ENCODE measurements around the gene MAP2K1. TPM values are rescaled to one million over a fixed set of nuclear protein-coding genes. Genes with fewer than 3 reads are reported as not detected.

Gene MAP2K1
- total RNA-seq, 1 experiment from 2014 or later, result 63.7 TPM

GRCh38 chr15:66412220-66412619 lies 25.5 kb downstream of the MAP2K1 start:
- Histone ChIP-seq H3K36me3 (ENCODE audit: control insufficient read depth, insufficient read depth, low read length) (no peaks in the 10 kb centered on the region), H3K9me3 (peaks cover 8% of the 10 kb centered on the region), H3K4me3 (ENCODE audit: low read depth, low read length) (no peak overlapping the region), H3K4me1 (no peaks in the 10 kb centered on the region), H3K27me3 (replicated peaks; ENCODE audit: control insufficient read depth, insufficient read depth, low read length) (no peaks in the 10 kb centered on the region)
- TF ChIP-seq CTCF (IDR thresholded peaks at IDR 0.05; ENCODE audit: insufficient read depth in 1 of 2, low read depth in 1 of 2, low read length in 1 of 2, severe bottlenecking in 1 of 2, unreplicated experiment in 1 of 2), result no peak
- no peaks in the 10 kb centered on the region for H3K27me3 Mint-ChIP-seq (ENCODE audit: insufficient read depth, unreplicated experiment)
- ChIA-PET CTCF (no interaction called here), POLR2A (interaction anchor here (0.5 kb wide), 1 partner anchor 25 kb away, joined by 4 read pairs; the partner anchor contains the start of gene MAP2K1)
- H3K27ac Mint-ChIP-seq (ENCODE audit: unreplicated experiment), result no peak overlapping the region
- H3K36me3 Mint-ChIP-seq (ENCODE audit: insufficient read depth, unreplicated experiment), result peaks cover 15% of the 10 kb centered on the region
- H3K4me3 Mint-ChIP-seq (ENCODE audit: unreplicated experiment), result no peak overlapping the region
- no TSS peak for BruUV-seq (replicated peaks)
- peaks cover 13% of the 10 kb centered on the region for H3K4me1 Mint-ChIP-seq (ENCODE audit: low read depth, unreplicated experiment)
- peaks cover 22% of the 10 kb centered on the region for H3K9me3 Mint-ChIP-seq (ENCODE audit: unreplicated experiment)
- no peak for DNase-seq
- intact Hi-C loops (cut with micrococcal nuclease; ENCODE audit: unreplicated experiment), result no loop called here

GRCh38 chr15:66413579-66413978 lies 26.9 kb downstream of the MAP2K1 start:
- H3K36me3 Mint-ChIP-seq (ENCODE audit: insufficient read depth, unreplicated experiment), result peaks cover 12% of the 10 kb centered on the region
- Histone ChIP-seq H3K4me3 (ENCODE audit: low read depth, low read length) (no peak overlapping the region), H3K9me3 (peaks cover 8% of the 10 kb centered on the region), H3K27me3 (replicated peaks; ENCODE audit: control insufficient read depth, insufficient read depth, low read length) (no peaks in the 10 kb centered on the region), H3K36me3 (ENCODE audit: control insufficient read depth, insufficient read depth, low read length) (no peaks in the 10 kb centered on the region), H3K4me1 (no peaks in the 10 kb centered on the region)
- intact Hi-C loops (cut with micrococcal nuclease; ENCODE audit: unreplicated experiment), result no loop called here
- no peak overlapping the region for H3K4me3 Mint-ChIP-seq (ENCODE audit: unreplicated experiment)
- H3K27ac Mint-ChIP-seq (ENCODE audit: unreplicated experiment), result no peak overlapping the region
- DNase-seq, result no peak
- H3K27me3 Mint-ChIP-seq (ENCODE audit: insufficient read depth, unreplicated experiment), result no peaks in the 10 kb centered on the region
- TF ChIP-seq CTCF (IDR thresholded peaks at IDR 0.05; ENCODE audit: insufficient read depth in 1 of 2, low read depth in 1 of 2, low read length in 1 of 2, severe bottlenecking in 1 of 2, unreplicated experiment in 1 of 2), result no peak
- no TSS peak for BruUV-seq (replicated peaks)
- peaks cover 7% of the 10 kb centered on the region for H3K4me1 Mint-ChIP-seq (ENCODE audit: low read depth, unreplicated experiment)
- ChIA-PET CTCF (no interaction called here), POLR2A (no interaction called here)
- peaks cover 22% of the 10 kb centered on the region for H3K9me3 Mint-ChIP-seq (ENCODE audit: unreplicated experiment)

GRCh38 chr15:66415360-66415759 lies 28.6 kb downstream of the MAP2K1 start:
- no TSS peak for BruUV-seq (replicated peaks)
- peaks cover 7% of the 10 kb centered on the region for H3K36me3 Mint-ChIP-seq (ENCODE audit: insufficient read depth, unreplicated experiment)
- no peaks in the 10 kb centered on the region for H3K4me1 Mint-ChIP-seq (ENCODE audit: low read depth, unreplicated experiment)

More at GRCh38 chr15:66415360-66415759, 28.6 kb downstream of the MAP2K1 start:
- Mint-ChIP-seq H3K27me3 (ENCODE audit: insufficient read depth, unreplicated experiment) (no peaks in the 10 kb centered on the region), H3K9me3 (ENCODE audit: unreplicated experiment) (peaks cover 22% of the 10 kb centered on the region), H3K27ac (ENCODE audit: unreplicated experiment) (peak overlapping the region; percentile 12), H3K4me3 (ENCODE audit: unreplicated experiment) (no peak overlapping the region)
- intact Hi-C loops (cut with micrococcal nuclease; ENCODE audit: unreplicated experiment), result no loop called here
- CTCF ChIA-PET, result no interaction called here
- Histone ChIP-seq H3K36me3 (ENCODE audit: control insufficient read depth, insufficient read depth, low read length) (no peaks in the 10 kb centered on the region), H3K4me3 (ENCODE audit: low read depth, low read length) (no peak overlapping the region), H3K27me3 (replicated peaks; ENCODE audit: control insufficient read depth, insufficient read depth, low read length) (no peaks in the 10 kb centered on the region), H3K4me1 (no peaks in the 10 kb centered on the region), H3K9me3 (peaks cover 8% of the 10 kb centered on the region)
- POLR2A ChIA-PET, result no interaction called here
- no peak for DNase-seq
- no peak for TF ChIP-seq CTCF (IDR thresholded peaks at IDR 0.05; ENCODE audit: insufficient read depth in 1 of 2, low read depth in 1 of 2, low read length in 1 of 2, severe bottlenecking in 1 of 2, unreplicated experiment in 1 of 2)

Data from Caco-2 (cell line).